ENCODE measurements around the gene NPNT. TPM values are rescaled to one million over a fixed set of nuclear protein-coding genes. Genes with fewer than 3 reads are reported as not detected.

Gene NPNT
- total RNA-seq, 1 donor from 2014 or later = not detected

GRCh38 chr4:105930698-105931097 lies 35.4 kb downstream of the NPNT start:
- Mint-ChIP-seq H3K27me3 (ENCODE audit: unreplicated experiment) (no peaks in the 10 kb centered on the region), H3K9me3 (ENCODE audit: unreplicated experiment) (no peaks in the 10 kb centered on the region)
- no peak for TF ChIP-seq CTCF (IDR thresholded peaks at IDR 0.05; ENCODE audit: unreplicated experiment)

GRCh38 chr4:105933083-105933482 lies 37.8 kb downstream of the NPNT start:
- no peak for DNase-seq (ENCODE audit: low spot score)
- Mint-ChIP-seq H3K4me1 (ENCODE audit: unreplicated experiment) (no peaks in the 10 kb centered on the region), H3K27ac (ENCODE audit: unreplicated experiment) (no peak overlapping the region), H3K9me3 (ENCODE audit: unreplicated experiment) (no peaks in the 10 kb centered on the region), H3K36me3 (ENCODE audit: low read depth, unreplicated experiment) (no peaks in the 10 kb centered on the region), H3K4me3 (ENCODE audit: unreplicated experiment) (no peak overlapping the region), H3K27me3 (ENCODE audit: unreplicated experiment) (no peaks in the 10 kb centered on the region)
- TF ChIP-seq CTCF (IDR thresholded peaks at IDR 0.05; ENCODE audit: unreplicated experiment) = no peak

More at GRCh38 chr4:105930698-105931097, 35.4 kb downstream of the NPNT start:
- no peak overlapping the region for H3K4me3 Mint-ChIP-seq (ENCODE audit: unreplicated experiment)
- H3K4me1 Mint-ChIP-seq (ENCODE audit: unreplicated experiment) = no peaks in the 10 kb centered on the region
- no peak overlapping the region for H3K27ac Mint-ChIP-seq (ENCODE audit: unreplicated experiment)
- H3K36me3 Mint-ChIP-seq (ENCODE audit: low read depth, unreplicated experiment) = no peaks in the 10 kb centered on the region
- DNase-seq (ENCODE audit: low spot score) = no peak

- no peaks in the 10 kb centered on the region for H3K36me3 Mint-ChIP-seq (ENCODE audit: low read depth, unreplicated experiment)
These were observed 39.1 kb downstream of the NPNT start for GRCh38 chr4:105934386-105934785.

GRCh38 chr4:105936901-105937300 lies 41.6 kb downstream of the NPNT start:
- DNase-seq (ENCODE audit: low spot score) = no peak
- no peaks in the 10 kb centered on the region for H3K9me3 Mint-ChIP-seq (ENCODE audit: unreplicated experiment)
- H3K27me3 Mint-ChIP-seq (ENCODE audit: unreplicated experiment) = no peaks in the 10 kb centered on the region
- H3K36me3 Mint-ChIP-seq (ENCODE audit: low read depth, unreplicated experiment) = no peaks in the 10 kb centered on the region
- H3K4me1 Mint-ChIP-seq (ENCODE audit: unreplicated experiment) = no peaks in the 10 kb centered on the region
- H3K27ac Mint-ChIP-seq (ENCODE audit: unreplicated experiment) = no peak overlapping the region
- no peak overlapping the region for H3K4me3 Mint-ChIP-seq (ENCODE audit: unreplicated experiment)
- TF ChIP-seq CTCF (IDR thresholded peaks at IDR 0.05; ENCODE audit: unreplicated experiment) = no peak

More at GRCh38 chr4:105934386-105934785, 39.1 kb downstream of the NPNT start:
- H3K9me3 Mint-ChIP-seq (ENCODE audit: unreplicated experiment) = no peaks in the 10 kb centered on the region
- TF ChIP-seq CTCF (IDR thresholded peaks at IDR 0.05; ENCODE audit: unreplicated experiment) = no peak
- no peaks in the 10 kb centered on the region for H3K27me3 Mint-ChIP-seq (ENCODE audit: unreplicated experiment)
- no peaks in the 10 kb centered on the region for H3K4me1 Mint-ChIP-seq (ENCODE audit: unreplicated experiment)
- H3K27ac Mint-ChIP-seq (ENCODE audit: unreplicated experiment) = no peak overlapping the region
- DNase-seq (ENCODE audit: low spot score) = no peak
- H3K4me3 Mint-ChIP-seq (ENCODE audit: unreplicated experiment) = no peak overlapping the region

- Mint-ChIP-seq H3K27me3 (ENCODE audit: unreplicated experiment) (no peaks in the 10 kb centered on the region), H3K27ac (ENCODE audit: unreplicated experiment) (no peak overlapping the region), H3K4me1 (ENCODE audit: unreplicated experiment) (no peaks in the 10 kb centered on the region), H3K9me3 (ENCODE audit: unreplicated experiment) (no peaks in the 10 kb centered on the region), H3K36me3 (ENCODE audit: low read depth, unreplicated experiment) (no peaks in the 10 kb centered on the region), H3K4me3 (ENCODE audit: unreplicated experiment) (no peak overlapping the region)
- no peak for TF ChIP-seq CTCF (IDR thresholded peaks at IDR 0.05; ENCODE audit: unreplicated experiment)
- no peak for DNase-seq (ENCODE audit: low spot score)
These were observed 42.5 kb downstream of the NPNT start for GRCh38 chr4:105937759-105938158.

All from endothelial cell (in vitro differentiated cells).